CD4-positive, alpha-beta T cell (primary cell): ENCODE results near the gene SLC27A6. TPM values are rescaled to one million over a fixed set of nuclear protein-coding genes. Genes with fewer than 3 reads are reported as not detected.

ENCODE experiments used
- ATAC-seq: fragments of 200-7000 bp; cut with Tn5 transposase; one replicate; pipeline ENCODE4 v1.10.0; 2022; ENCODE audit warnings: mild to moderate bottlenecking; ENCODE audit not compliant: poor library complexity
- CTCF ChIA-PET: fragments of 350-600 bp; sonication (Branson Sonifier 250); formaldehyde crosslinking; loops from one replicate; lab custom pipeline; 2021; ENCODE audit warnings: antibody characterized with exemption, inconsistent platforms; lab: Charles Lee
- POLR2A ChIA-PET: fragments of 350-600 bp; sonication (Branson Sonifier 250); formaldehyde crosslinking; loops from one replicate; lab custom pipeline; 2021; ENCODE audit warnings: antibody characterized with exemption, inconsistent platforms; lab: Charles Lee
- DNase-seq, 14 experiments: peaks; one replicate each; pipeline ENCODE4 v3.0.0-alpha.2; 2013 to 2020; ENCODE audit warnings: mixed read lengths in 2 of 14
- H3K27ac ChIP-seq, 2 donors: one replicate each; pipeline versions ENCODE4 v1.5.1 to v1.7.0; 2013; ENCODE audit warnings: low read length in 2 of 2, low read depth in 1 of 2, mild to moderate bottlenecking in 1 of 2
- H3K27me3 ChIP-seq, 2 experiments: 1 replicate in 1 of 2; 2 replicates in 1 of 2; pipeline versions ENCODE4 v1.6.1 to v1.7.0; 2013; ENCODE audit warnings: low read length in 2 of 2, control low read depth in 1 of 2, mild to moderate bottlenecking in 1 of 2, moderate library complexity in 1 of 2; ENCODE audit not compliant: insufficient read depth in 2 of 2, control insufficient read depth in 1 of 2
- H3K36me3 ChIP-seq: one replicate; pipeline ENCODE4 v1.6.1; 2013; ENCODE audit warnings: low read length, control low read depth; ENCODE audit not compliant: insufficient read depth
- H3K4me1 ChIP-seq: one replicate; pipeline ENCODE4 v1.6.1; 2013; ENCODE audit warnings: low read length, control low read depth; ENCODE audit not compliant: insufficient read depth
- H3K4me3 ChIP-seq: one replicate; pipeline ENCODE4 v1.5.1; 2013; ENCODE audit warnings: mild to moderate bottlenecking, low read length, moderate library complexity
- H3K9me3 ChIP-seq, 2 experiments: 1 replicate in 1 of 2; 2 replicates in 1 of 2; pipeline versions ENCODE4 v1.6.1 to v1.7.0; 2013; ENCODE audit warnings: low read length in 2 of 2, mild to moderate bottlenecking in 2 of 2, control low read depth in 1 of 2, moderate library complexity in 1 of 2; ENCODE audit not compliant: control insufficient read depth in 1 of 2, insufficient read depth in 1 of 2
- H3K27ac Mint-ChIP-seq: one replicate; pipeline ENCODE4 v1.8.0; 2020; ENCODE audit warnings: mixed read lengths
- H3K27me3 Mint-ChIP-seq: one replicate; pipeline ENCODE4 v1.8.0; 2021; ENCODE audit warnings: mixed read lengths
- H3K36me3 Mint-ChIP-seq: one replicate; pipeline ENCODE4 v1.8.0; 2021; ENCODE audit warnings: low read depth, mixed read lengths
- H3K4me1 Mint-ChIP-seq: one replicate; pipeline ENCODE4 v1.8.0; 2021; ENCODE audit warnings: low read depth, mixed read lengths
- H3K4me3 Mint-ChIP-seq: one replicate; pipeline ENCODE4 v1.8.0; 2020; ENCODE audit warnings: mild to moderate bottlenecking, mixed read lengths
- H3K9me3 Mint-ChIP-seq: one replicate; pipeline ENCODE4 v1.8.0; 2020; ENCODE audit warnings: mixed read lengths
- intact Hi-C, 2 experiments: fragments of 100-400 bp; cut with DNase I in 1 of 2; cut with micrococcal nuclease in 1 of 2; formaldehyde crosslinking; loops; one replicate each; pipeline versions ENCODE4 v1.15.1 to v1.9.0; 2023 to 2025; cut with DNase I, micrococcal nuclease
- total RNA-seq, 174 experiments: library from RNA in 2 of 174; stranded (reverse) in 2 of 174; gene quantifications; one replicate each; pipeline ENCODE4 v1.2.3 and lab custom pipeline; 2021 to 2026
- TF ChIP-seq, protein P1 (sequence below): fragments of 200-600 bp; IDR thresholded peaks from one replicate; pipeline ENCODE4 v1.8.0; 2022; ENCODE audit warnings: antibody characterized with exemption, mild to moderate bottlenecking

Gene SLC27A6
- total RNA-seq, 2 experiments from 2014 or later = not detected

DNA sequence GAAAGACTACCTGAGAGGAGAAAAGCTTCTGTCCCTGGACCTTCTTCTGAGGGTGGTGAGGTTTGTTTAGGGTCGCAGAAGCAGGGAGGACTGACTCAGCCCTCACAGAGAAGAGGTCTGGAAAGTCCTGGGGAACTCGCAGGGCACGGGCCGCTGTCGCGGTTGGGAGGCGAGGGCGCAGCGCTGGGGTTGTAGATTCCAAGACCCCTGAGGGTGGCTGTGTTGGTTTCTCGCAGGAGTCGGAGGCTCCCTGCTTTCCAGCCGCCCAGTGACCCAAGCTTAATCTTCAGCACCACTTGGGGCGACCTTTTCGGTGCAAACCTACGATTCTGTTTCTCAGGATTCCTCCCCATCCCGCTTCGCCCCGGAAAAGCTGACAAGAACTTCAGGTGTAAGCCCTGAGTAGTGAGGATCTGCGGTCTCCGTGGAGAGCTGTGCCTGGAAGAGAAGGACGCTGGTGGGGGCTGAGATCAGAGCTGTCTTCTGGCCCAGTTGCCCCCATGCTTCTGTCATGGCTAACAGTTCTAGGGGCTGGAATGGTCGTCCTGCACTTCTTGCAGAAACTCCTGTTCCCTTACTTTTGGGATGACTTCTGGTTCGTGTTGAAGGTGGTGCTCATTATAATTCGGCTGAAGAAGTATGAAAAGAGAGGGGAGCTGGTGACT, 482 bp downstream of the SLC27A6 start:
- H3K27ac ChIP-seq = no peak overlapping the region
- peaks cover 3% of the 10 kb centered on the region for H3K4me1 ChIP-seq
- Mint-ChIP-seq H3K27me3 (peaks cover 33% of the 10 kb centered on the region), H3K9me3 (peaks cover 6% of the 10 kb centered on the region), H3K4me3 (no peak overlapping the region), H3K27ac (no peak overlapping the region), H3K4me1 (no peaks in the 10 kb centered on the region), H3K36me3 (no peaks in the 10 kb centered on the region)
- ChIA-PET CTCF (no interaction called here), POLR2A (no interaction called here)
- TF ChIP-seq, protein P1, sequence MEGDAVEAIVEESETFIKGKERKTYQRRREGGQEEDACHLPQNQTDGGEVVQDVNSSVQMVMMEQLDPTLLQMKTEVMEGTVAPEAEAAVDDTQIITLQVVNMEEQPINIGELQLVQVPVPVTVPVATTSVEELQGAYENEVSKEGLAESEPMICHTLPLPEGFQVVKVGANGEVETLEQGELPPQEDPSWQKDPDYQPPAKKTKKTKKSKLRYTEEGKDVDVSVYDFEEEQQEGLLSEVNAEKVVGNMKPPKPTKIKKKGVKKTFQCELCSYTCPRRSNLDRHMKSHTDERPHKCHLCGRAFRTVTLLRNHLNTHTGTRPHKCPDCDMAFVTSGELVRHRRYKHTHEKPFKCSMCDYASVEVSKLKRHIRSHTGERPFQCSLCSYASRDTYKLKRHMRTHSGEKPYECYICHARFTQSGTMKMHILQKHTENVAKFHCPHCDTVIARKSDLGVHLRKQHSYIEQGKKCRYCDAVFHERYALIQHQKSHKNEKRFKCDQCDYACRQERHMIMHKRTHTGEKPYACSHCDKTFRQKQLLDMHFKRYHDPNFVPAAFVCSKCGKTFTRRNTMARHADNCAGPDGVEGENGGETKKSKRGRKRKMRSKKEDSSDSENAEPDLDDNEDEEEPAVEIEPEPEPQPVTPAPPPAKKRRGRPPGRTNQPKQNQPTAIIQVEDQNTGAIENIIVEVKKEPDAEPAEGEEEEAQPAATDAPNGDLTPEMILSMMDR = no peak
- no peaks in the 10 kb centered on the region for H3K36me3 ChIP-seq
- intact Hi-C loops = no loop called here
- no peak overlapping the region for H3K4me3 ChIP-seq
- ATAC-seq = no peak
- peaks cover 3 to 10% of the 10 kb centered on the region in 2 experiments for H3K27me3 ChIP-seq
- H3K9me3 ChIP-seq = peaks cover 0 to 12% of the 10 kb centered on the region in 2 experiments
- DNase-seq = no peak

GRCh38 chr5:128966375-128966774, 1.1 kb downstream of the SLC27A6 start:
- Histone ChIP-seq H3K9me3 (peaks cover 0 to 12% of the 10 kb centered on the region in 2 experiments), H3K4me3 (no peak overlapping the region), H3K4me1 (peaks cover 3% of the 10 kb centered on the region), H3K27ac (no peak overlapping the region), H3K36me3 (no peaks in the 10 kb centered on the region), H3K27me3 (peaks cover 3 to 10% of the 10 kb centered on the region in 2 experiments)
- ChIA-PET POLR2A (no interaction called here), CTCF (no interaction called here)
- DNase-seq (no peak), ATAC-seq (no peak)
- Mint-ChIP-seq H3K27me3 (peaks cover 33% of the 10 kb centered on the region), H3K4me1 (no peaks in the 10 kb centered on the region), H3K27ac (no peak overlapping the region), H3K36me3 (no peaks in the 10 kb centered on the region), H3K4me3 (no peak overlapping the region), H3K9me3 (peaks cover 6% of the 10 kb centered on the region)
- TF ChIP-seq, protein P1 = no peak
- intact Hi-C loops = no loop called here

DNA sequence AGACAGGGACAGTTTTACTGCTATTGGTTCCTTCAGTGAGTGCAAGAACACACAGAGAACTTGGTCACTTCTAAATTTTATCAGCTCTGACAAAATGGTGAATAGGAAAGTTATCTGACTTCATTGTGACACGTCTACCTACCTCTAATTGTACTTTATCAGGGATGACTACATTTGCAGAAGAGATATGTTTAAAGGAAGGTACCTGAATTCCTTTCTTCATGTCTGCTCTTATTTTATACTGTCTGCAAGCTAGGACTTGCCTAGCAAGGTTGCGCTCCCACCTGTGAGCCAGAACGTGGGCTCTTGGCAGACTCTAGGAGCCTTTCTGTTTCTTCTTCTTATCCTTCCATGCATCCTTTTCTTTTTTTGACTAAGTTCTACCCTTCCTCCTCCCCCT, 1.6 kb downstream of the SLC27A6 start:
- ATAC-seq (no peak), DNase-seq (no peak)
- no peak overlapping the region for H3K4me3 ChIP-seq
- no peak overlapping the region for H3K27ac ChIP-seq
- Mint-ChIP-seq H3K4me1 (no peaks in the 10 kb centered on the region), H3K4me3 (no peak overlapping the region), H3K9me3 (peaks cover 6% of the 10 kb centered on the region), H3K36me3 (no peaks in the 10 kb centered on the region), H3K27me3 (peaks cover 33% of the 10 kb centered on the region), H3K27ac (no peak overlapping the region)
- H3K27me3 ChIP-seq = peaks cover 3 to 10% of the 10 kb centered on the region in 2 experiments
- TF ChIP-seq, protein P1 = no peak
- peaks cover 0 to 12% of the 10 kb centered on the region in 2 experiments for H3K9me3 ChIP-seq
- no peaks in the 10 kb centered on the region for H3K36me3 ChIP-seq
- ChIA-PET CTCF (no interaction called here), POLR2A (no interaction called here)
- intact Hi-C loops = no loop called here
- peaks cover 3% of the 10 kb centered on the region for H3K4me1 ChIP-seq
